HG02852 (cell line): ENCODE data around the gene EXPH5.
A peak's percentile ranks its signal among the peaks of the same experiment; 100 is the strongest.

Source experiments
- ATAC-seq: cut with Tn5 transposase; IDR thresholded peaks from one replicate; pipeline ENCODE4 v1.9.1; 2021; ENCODE audit warnings: mild to moderate bottlenecking, moderate library complexity; ENCODE audit not compliant: unreplicated experiment

EXPH5 gene

GRCh38 chr11:108568195-108568858, 25.2 kb downstream of the EXPH5 start:
- ATAC-seq, result no peak

- no peak for ATAC-seq
Observed at GRCh38 chr11:108565653-108566052, 27.9 kb downstream of the EXPH5 start.

GRCh38 chr11:108562746-108563581, 30.6 kb downstream of the EXPH5 start:
- ATAC-seq, result no peak

- no peak for ATAC-seq
Observed at GRCh38 chr11:108561535-108561991, 32.0 kb downstream of the EXPH5 start.

DNA sequence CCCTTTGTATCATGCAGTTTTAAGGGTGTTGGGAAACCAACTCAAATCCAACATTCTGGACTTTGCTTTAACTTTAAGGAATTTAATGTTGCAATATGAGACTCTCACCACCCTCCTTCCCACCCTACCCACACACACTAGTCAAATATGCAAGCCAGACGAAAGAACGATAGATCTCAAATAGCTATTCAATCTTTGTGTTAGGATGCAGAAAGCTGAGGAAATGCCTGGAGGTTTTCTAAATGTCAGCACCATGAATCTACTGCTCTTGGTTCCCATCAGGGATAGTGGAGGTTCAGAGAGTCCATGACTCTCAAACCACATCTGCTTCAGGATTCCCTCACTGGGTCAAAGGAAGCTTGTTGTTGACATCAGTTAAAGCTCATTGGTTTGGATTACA, 33.7 kb downstream of the EXPH5 start:
- no peak for ATAC-seq

GRCh38 chr11:108559340-108559739, 34.2 kb downstream of the EXPH5 start:
- no peak for ATAC-seq

DNA sequence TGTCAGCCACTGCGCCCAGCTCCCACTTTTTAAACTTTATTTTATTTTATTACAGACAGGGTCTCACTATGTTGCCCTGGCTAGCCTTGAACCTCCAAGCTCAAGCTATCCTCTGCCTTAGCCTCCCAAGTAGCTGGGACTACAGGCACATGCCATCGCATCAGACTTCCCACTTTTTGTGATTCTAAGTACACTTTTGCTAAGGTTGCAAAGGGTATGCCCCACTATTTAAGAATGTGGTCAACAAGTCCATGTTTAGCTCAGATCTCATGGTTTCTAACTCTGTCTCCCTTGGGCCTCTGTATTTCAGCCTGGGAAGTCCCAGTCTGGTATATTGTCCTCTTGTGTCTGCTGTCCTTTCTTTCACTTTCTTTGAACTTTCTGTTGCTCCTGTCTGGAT, 35.3 kb downstream of the EXPH5 start:
- ATAC-seq, result peak; percentile 85

DNA sequence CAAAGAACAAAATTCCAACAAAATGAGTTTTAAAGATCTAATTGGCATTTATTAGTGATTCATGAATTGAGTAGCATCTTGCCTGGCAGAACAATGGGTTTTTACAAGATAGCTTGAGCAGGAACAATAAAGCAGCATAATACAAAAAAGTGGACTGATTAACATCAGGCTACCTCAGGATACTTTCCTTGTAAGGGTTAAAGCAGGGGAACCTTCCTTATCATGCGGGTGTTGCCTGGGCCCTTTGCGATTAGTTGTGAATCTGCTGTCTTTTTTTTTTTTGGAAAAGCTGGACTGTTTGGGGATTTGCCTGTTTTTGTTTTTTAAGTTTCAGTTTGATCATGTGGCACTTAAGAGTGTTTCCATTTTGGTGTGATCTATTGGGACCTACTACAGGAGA, 37.5 kb downstream of the EXPH5 start:
- ATAC-seq, result no peak

GRCh38 chr11:108551651-108552462, 41.7 kb downstream of the EXPH5 start:
- no peak for ATAC-seq

DNA sequence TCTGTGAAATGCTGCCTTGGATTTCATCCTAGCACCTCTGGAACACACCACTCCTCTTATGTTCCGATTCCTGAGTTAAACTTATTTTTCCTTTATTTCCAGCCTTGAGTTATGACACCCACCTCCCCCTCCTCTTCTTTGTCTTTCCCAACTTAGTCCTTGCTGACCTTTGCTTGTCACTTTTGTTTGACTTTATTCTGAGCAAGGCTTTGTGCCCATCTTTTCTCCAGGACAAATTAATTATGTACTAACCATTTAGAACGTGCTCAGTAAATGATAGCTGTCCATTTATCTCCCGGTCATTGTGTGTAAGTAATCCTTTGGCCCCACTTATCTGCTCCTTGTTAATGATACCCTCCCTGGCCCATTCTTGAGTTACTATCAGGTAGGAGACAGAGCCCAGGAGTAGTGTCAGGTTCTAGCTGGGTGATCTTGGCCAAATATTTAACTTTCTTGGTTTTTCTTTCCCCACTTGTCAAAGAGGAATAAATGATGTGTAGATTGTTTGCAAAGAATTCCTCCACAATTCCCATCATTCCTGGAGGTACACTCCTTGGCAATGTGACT, 44.2 kb downstream of the EXPH5 start:
- ATAC-seq, result no peak

DNA sequence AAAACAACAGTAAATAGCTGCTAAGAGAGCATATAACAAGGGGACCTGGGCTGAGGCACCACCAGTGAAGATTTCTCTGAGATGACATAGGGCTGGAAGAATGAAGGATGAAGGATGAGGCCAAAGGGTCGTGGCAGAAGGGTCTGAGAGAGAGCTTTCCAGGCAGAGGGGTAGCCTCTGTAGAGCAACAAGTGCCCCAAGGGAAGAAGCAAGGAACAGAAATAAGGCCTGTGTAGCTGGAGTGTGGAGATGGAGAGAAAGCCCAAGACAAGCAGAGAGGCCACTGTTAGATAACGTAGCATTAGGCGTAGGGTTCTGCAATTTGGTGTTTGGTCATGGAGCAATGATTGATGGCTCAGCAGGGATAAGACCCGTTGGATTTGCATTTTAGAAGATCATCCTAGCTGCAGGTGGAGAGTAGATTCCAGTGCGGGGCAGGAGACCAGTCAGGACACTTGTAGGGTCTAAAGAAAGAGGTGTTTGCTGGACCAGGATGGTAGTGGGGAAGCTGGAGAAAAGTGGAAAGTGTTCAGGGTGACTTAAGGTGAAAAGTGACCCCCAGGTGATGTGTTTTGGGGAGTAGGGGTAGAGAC, 47.6 kb downstream of the EXPH5 start:
- no peak for ATAC-seq

DNA sequence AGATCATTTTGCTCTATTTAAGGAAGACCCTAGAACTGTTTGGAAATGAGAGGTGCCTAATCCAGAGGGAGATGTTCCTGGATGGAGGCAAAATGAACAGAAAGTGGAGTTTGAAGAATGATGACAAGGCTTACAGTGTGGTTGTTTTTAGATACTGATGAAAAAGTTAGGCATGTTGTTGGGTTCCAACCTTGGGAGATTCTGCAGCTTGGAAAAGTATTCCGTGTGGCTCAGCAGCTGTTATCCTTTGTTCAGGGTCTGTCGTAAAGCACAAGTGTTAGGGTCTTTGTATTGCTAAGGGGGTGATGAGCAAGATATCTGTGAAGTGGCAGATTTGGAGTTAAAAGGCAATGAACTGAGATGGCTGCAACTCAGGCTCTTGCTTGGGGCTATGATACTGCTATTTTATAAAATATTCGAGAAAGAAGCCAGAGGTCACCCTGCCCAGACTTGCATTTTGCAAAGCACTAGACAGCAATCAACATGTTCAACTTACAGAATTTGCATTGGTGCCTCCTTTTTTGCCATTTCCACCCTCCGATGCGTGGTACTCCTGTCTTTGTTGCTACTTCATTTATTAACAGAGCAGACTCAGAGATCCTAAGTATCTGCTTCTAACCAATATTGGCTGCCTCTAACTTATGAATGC, 50.1 kb downstream of the EXPH5 start:
- ATAC-seq, result no peak

DNA sequence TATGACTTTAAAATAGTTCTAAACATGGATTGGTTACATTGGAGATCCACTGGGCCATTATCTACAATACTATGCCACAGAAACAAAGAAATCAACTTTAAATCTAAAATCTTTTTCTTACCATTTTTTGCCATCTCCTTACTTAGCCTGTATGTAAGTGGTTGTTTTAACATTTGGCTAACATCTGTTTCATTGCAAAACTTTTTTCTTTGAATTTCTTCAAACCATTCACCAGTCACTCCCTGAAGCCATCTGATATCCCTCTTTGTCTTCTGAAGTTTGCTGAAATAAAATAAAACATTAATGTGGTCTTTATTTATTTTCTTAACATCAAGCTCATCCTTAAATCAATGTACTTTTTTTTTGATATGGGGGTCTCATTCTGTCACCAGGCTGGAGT, 52.0 kb downstream of the EXPH5 start:
- ATAC-seq, result no peak

DNA sequence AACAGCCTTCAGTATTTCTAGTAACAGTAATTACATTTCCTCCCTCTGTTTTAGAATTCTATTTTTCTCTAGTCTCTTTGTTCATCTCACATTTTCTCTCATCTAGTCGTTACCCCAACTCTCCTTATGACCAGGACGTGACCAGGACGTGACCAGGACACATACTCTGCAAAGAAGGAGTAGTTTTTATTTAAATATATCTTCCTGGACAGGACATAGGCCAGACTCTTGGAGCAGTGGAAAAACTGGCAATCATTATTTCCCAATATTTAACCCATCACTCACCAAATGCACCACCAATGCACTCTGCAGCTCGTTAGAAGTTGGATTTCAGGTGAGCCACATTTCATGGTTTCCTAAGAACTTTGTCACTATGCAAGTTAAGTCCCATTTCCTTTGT, 55.1 kb downstream of the EXPH5 start:
- no peak for ATAC-seq

GRCh38 chr11:108538022-108538424, 55.5 kb downstream of the EXPH5 start:
- no peak for ATAC-seq

- no peak for ATAC-seq
Observed at GRCh38 chr11:108536783-108537182, 56.8 kb downstream of the EXPH5 start.

GRCh38 chr11:108535384-108535955, 58.1 kb downstream of the EXPH5 start:
- ATAC-seq, result no peak

- ATAC-seq, result no peak
Observed at GRCh38 chr11:108534274-108534882, 59.2 kb downstream of the EXPH5 start.

DNA sequence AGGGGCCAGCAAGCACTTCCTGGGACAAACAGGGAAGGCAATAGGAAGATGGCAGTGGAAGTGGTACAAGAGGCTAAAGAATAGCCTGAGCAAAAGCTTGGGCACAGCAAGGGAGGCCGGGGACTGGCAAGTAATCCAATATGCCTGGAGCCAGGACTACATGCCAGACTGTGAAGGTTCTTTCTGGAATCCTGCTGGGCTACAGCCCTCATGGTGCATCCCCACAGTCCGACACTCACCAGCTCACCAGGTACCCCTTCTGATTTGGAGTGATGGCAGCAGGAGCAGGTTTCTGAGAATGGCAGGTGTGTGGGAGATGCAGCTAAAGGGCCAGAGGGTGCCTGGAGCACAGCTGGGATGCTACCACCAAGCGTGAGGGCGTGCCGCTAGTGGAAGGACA, 63.1 kb downstream of the EXPH5 start:
- ATAC-seq, result no peak

DNA sequence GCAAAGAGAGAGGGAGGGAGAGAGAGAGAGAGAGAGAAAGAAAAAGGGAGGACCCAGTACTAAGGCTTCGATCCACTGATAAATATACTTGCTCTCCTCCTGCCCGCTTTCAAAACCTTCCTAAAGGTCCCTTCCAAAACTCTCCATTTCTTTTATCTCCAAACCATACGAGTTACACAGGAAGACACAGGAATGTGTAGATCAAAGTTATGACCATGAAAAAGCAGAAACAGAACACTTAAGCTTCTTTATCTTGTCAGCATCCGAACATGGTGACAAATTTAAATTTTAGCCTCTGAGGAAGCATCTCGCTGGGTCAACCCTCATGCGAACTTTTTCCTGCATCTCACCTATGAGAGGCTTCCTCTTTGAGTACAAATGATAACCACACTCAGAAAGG, 66.2 kb downstream of the EXPH5 start:
- no peak for ATAC-seq
